GM12878 (cell line): ENCODE results near the gene CAMTA1. TPM values are rescaled to one million over a fixed set of nuclear protein-coding genes. Genes with fewer than 3 reads are reported as not detected.

Experiments
- ATAC-seq: fragments of 200-7000 bp; cut with Tn5 transposase; 3 replicates; pipeline ENCODE4 v1.9.1; 2020; ENCODE audit warnings: mild to moderate bottlenecking, moderate library complexity
- BruUV-seq: library from RNA; stranded (reverse); fragments of 400-500 nt; replicated peaks from 2 replicates; lab custom pipeline; 2021; lab: Mats Ljungman, UMichigan
- CTCF ChIA-PET: fragments of 300-600 bp; sonication (Branson Sonifier 250); formaldehyde crosslinking; extraction: SDS; loops from one replicate; lab custom pipeline; 2021; ENCODE audit warnings: inconsistent platforms; lab: Yijun Ruan, JAX
- POLR2A ChIA-PET: fragments of 350-600 bp; formaldehyde crosslinking; extraction: SDS; loops from one replicate; lab custom pipeline; 2021; ENCODE audit warnings: inconsistent platforms; lab: Charles Lee
- RAD21 ChIA-PET: fragments of 300-600 bp; sonication (Branson Sonifier 250); formaldehyde crosslinking; loops from one replicate; lab custom pipeline; 2023; ENCODE audit warnings: antibody characterized with exemption; ENCODE audit not compliant: unreplicated experiment; lab: Charles Lee
- SMC1A ChIA-PET: fragments of 300-600 bp; sonication (Branson Sonifier 250); formaldehyde crosslinking; loops from one replicate; lab custom pipeline; 2023; ENCODE audit not compliant: unreplicated experiment, uncharacterized antibody; lab: Charles Lee
- DNase-seq: peaks from one replicate; pipeline ENCODE4 v3.0.0-alpha.2; 2011; ENCODE audit warnings: low read depth, low spot score
- FAIRE-seq: peaks from 3 replicates; lab custom pipeline; 2011; peaks lifted over from hg19 to GRCh38; lab: Jason Lieb, UNC
- H2AFZ ChIP-seq: 2 replicates; pipeline ENCODE4 v1.6.0; 2011; ENCODE audit warnings: low read depth, low read length, control low read depth; ENCODE audit not compliant: control insufficient read depth
- H3K27ac ChIP-seq: 2 replicates; pipeline ENCODE4 v1.5.1; 2011; ENCODE audit warnings: control low read depth; ENCODE audit not compliant: control insufficient read depth, insufficient read depth
- H3K27me3 ChIP-seq, 2 experiments: replicated peaks in 1 of 2; 2 replicates each; pipeline versions ENCODE4 v1.6.0 to v1.6.1; 2011; ENCODE audit warnings: low read length in 1 of 2; ENCODE audit not compliant: control insufficient read depth in 2 of 2, insufficient read depth in 2 of 2
- H3K36me3 ChIP-seq, 2 experiments: 2 replicates each; pipeline ENCODE4 v1.5.1; 2011; ENCODE audit warnings: low read length in 1 of 2; ENCODE audit not compliant: control insufficient read depth in 2 of 2, insufficient read depth in 2 of 2
- H3K4me1 ChIP-seq: 2 replicates; pipeline ENCODE4 v1.6.1; 2011; ENCODE audit warnings: mild to moderate bottlenecking, low read length, moderate library complexity, mixed read lengths; ENCODE audit not compliant: control insufficient read depth, insufficient read depth
- H3K4me2 ChIP-seq: 2 replicates; pipeline ENCODE4 v1.6.0; 2011; ENCODE audit warnings: control low read depth; ENCODE audit not compliant: control insufficient read depth, insufficient read depth
- H3K4me3 ChIP-seq: fragments of 200-600 bp; sonication (generic); 2 replicates; pipeline ENCODE4 v1.5.1; 2016
- H3K79me2 ChIP-seq: 2 replicates; pipeline ENCODE4 v1.6.0; 2011; ENCODE audit warnings: low read length; ENCODE audit not compliant: control insufficient read depth, insufficient read depth
- H3K9ac ChIP-seq: 2 replicates; pipeline ENCODE4 v1.8.0; 2011; ENCODE audit warnings: low read length, control low read depth, mixed read lengths; ENCODE audit not compliant: control insufficient read depth, insufficient read depth
- H3K9me3 ChIP-seq: replicated peaks from 3 replicates; pipeline ENCODE4 v1.5.1; 2011; ENCODE audit warnings: mild to moderate bottlenecking, low read length; ENCODE audit not compliant: control insufficient read depth, insufficient read depth
- H4K20me1 ChIP-seq: 2 replicates; pipeline ENCODE4 v1.6.0; 2011; ENCODE audit not compliant: control insufficient read depth, insufficient read depth
- BRCA1 ChIP-seq: IDR thresholded peaks from 2 replicates; pipeline ENCODE4 v1.6.1; 2011; ENCODE audit warnings: low read depth, low read length, improper control_type of control experiment
- CEBPZ ChIP-seq: fragments of 150-350 bp; IDR thresholded peaks from 2 replicates; pipeline ENCODE4 v1.6.1; 2016; ENCODE audit warnings: low read depth, low read length
- CHD2 ChIP-seq: IDR thresholded peaks from 2 replicates; pipeline ENCODE4 v1.6.1; 2011; ENCODE audit warnings: low read depth, low read length, improper control_type of control experiment, borderline replicate concordance
- ESRRA ChIP-seq: IDR thresholded peaks from 2 replicates; pipeline ENCODE4 v1.6.1; 2012; ENCODE audit warnings: mild to moderate bottlenecking, low read length, improper control_type of control experiment
- HSF1 ChIP-seq: fragments of 150-350 bp; IDR thresholded peaks from 2 replicates; pipeline ENCODE4 v1.6.1; 2014; ENCODE audit warnings: mild to moderate bottlenecking, low read depth, low read length
- JUND ChIP-seq: IDR thresholded peaks from 2 replicates; pipeline ENCODE4 v1.6.1; 2012; ENCODE audit warnings: low read depth, mild to moderate bottlenecking, low read length, improper control_type of control experiment, moderate library complexity
- KDM1A ChIP-seq: fragments of 200-600 bp; sonication (generic); IDR thresholded peaks from 2 replicates; pipeline ENCODE4 v1.6.1; 2016; ENCODE audit warnings: borderline replicate concordance
- MTA2 ChIP-seq: fragments of 450-650 bp; IDR thresholded peaks from 2 replicates; pipeline ENCODE4 v1.6.1; 2016; ENCODE audit warnings: low read depth, mild to moderate bottlenecking, moderate library complexity
- NFIC ChIP-seq: IDR thresholded peaks from 2 replicates; pipeline ENCODE4 v1.6.1; 2012; ENCODE audit warnings: low read depth, mild to moderate bottlenecking, inconsistent platforms, low read length, moderate library complexity
- NFXL1 ChIP-seq: fragments of 450-650 bp; IDR thresholded peaks from 2 replicates; pipeline ENCODE4 v1.6.1; 2017; ENCODE audit warnings: antibody characterized with exemption, mild to moderate bottlenecking, borderline replicate concordance
- NFYA ChIP-seq: IDR thresholded peaks from 2 replicates; pipeline ENCODE4 v1.6.1; 2011; ENCODE audit warnings: low read depth, mild to moderate bottlenecking, low read length, improper control_type of control experiment, borderline replicate concordance
- SIN3A ChIP-seq: IDR thresholded peaks from 2 replicates; pipeline ENCODE4 v1.6.1; 2012; ENCODE audit warnings: low read depth, low read length, improper control_type of control experiment
- SP1 ChIP-seq: IDR thresholded peaks from one replicate; pipeline ENCODE4 v1.6.1; 2011; ENCODE audit warnings: low read depth, low read length
- YBX1 ChIP-seq: fragments of 450-650 bp; IDR thresholded peaks from 2 replicates; pipeline ENCODE4 v1.6.1; 2016; ENCODE audit warnings: antibody characterized with exemption
- ZBTB33 ChIP-seq: fragments of 450-650 bp; IDR thresholded peaks from 2 replicates; pipeline ENCODE4 v1.6.1; 2017; ENCODE audit warnings: mild to moderate bottlenecking
- ZNF207 ChIP-seq: fragments of 450-650 bp; IDR thresholded peaks from 2 replicates; pipeline ENCODE4 v1.6.1; 2014; ENCODE audit warnings: antibody characterized with exemption, mild to moderate bottlenecking, borderline replicate concordance
- WGBS: methylation state at CpG from one replicate; pipeline ENCODE4 v1.1.6; 2016; ENCODE audit warnings: low lambda C conversion rate; ENCODE audit not compliant: insufficient replicate concordance, insufficient coverage; ENCODE audit errors: missing lambda C conversion rate; 5-methylcytosine and 5-hydroxymethylcytosine counted together
- in situ Hi-C: fragments of 300-500 bp; cut with MboI; formaldehyde crosslinking; loops from 9 replicates; pipeline ENCODE4 v1.14.3; 2018; ENCODE audit warnings: mixed read lengths
- intact Hi-C: fragments of 100-400 bp; cut with micrococcal nuclease; formaldehyde crosslinking; loops from one replicate; pipeline ENCODE4 v1.14.2; 2022; ENCODE audit not compliant: unreplicated experiment
- polyA plus RNA-seq, 11 experiments: library from polyadenylated mRNA; depleted of rRNA in 4 of 11; unstranded in 6 of 11; stranded (reverse) in 5 of 11; fragments of >200 nt; fragmentation: Nextera tagmentation in 4 of 11; fragmentation: Illumina TruSeq in 1 of 11; extraction: Ambion mirVana in 4 of 11; extraction: Trizol in 1 of 11; gene quantifications; 1 replicate in 1 of 11; 2 replicates in 10 of 11; pipeline versions ENCODE4 v1.2.1 to v1.2.3, GENCODE V29; 2011 to 2016; ENCODE audit warnings: inconsistent platforms in 2 of 11, missing spikeins in 2 of 11, low read depth in 1 of 11
- total RNA-seq, 4 experiments: library from RNA; depleted of rRNA in 3 of 4; stranded (reverse); fragments of >200 nt in 3 of 4; fragmentation: Illumina TruSeq in 1 of 4; extraction: Trizol in 1 of 4; gene quantifications; 2 replicates each; pipeline versions ENCODE4 v1.2.1 to v1.2.3, GENCODE V29; 2013 to 2021

The CAMTA1 gene
- total and polyA plus RNA-seq, 10 of the 15 experiments (the other 5 are each of a cell fraction or from before 2014, with no cell fraction given), result 37.7 to 148 (median 76.4) TPM

- intact Hi-C loops, result no loop called here
- H3K9ac ChIP-seq, result no peak overlapping the region
- in situ Hi-C loops, result no loop called here
- ATAC-seq (no peak), DNase-seq (no peak), FAIRE-seq (no peak)
- H3K36me3 ChIP-seq, result no peaks in the 10 kb centered on the region
- H3K79me2 ChIP-seq, result no peaks in the 10 kb centered on the region
- no peaks in the 10 kb centered on the region for H4K20me1 ChIP-seq
- no TSS peak for BruUV-seq
- RAD21 ChIA-PET, result no interaction called here
- SMC1A ChIA-PET, result no interaction called here
- no peak overlapping the region for H2AFZ ChIP-seq
- no peaks in the 10 kb centered on the region for H3K9me3 ChIP-seq
- no peak overlapping the region for H3K4me3 ChIP-seq
- POLR2A ChIA-PET, result no interaction called here
- H3K4me1 ChIP-seq, result no peaks in the 10 kb centered on the region
- no peak overlapping the region for H3K27ac ChIP-seq
- no peak for TF ChIP-seq NFIC
- no peak for TF ChIP-seq JUND
- TF ChIP-seq CEBPZ, result no peak
- TF ChIP-seq HSF1, result no peak
- TF ChIP-seq NFYA, result no peak
- no peak for TF ChIP-seq CHD2
- no peak for TF ChIP-seq YBX1
- TF ChIP-seq SP1, result no peak
- TF ChIP-seq NFXL1, result no peak
- TF ChIP-seq MTA2, result no peak
- TF ChIP-seq ESRRA, result no peak
- TF ChIP-seq ZNF207, result no peak
- TF ChIP-seq SIN3A, result no peak
- TF ChIP-seq BRCA1, result no peak
- TF ChIP-seq ZBTB33, result no peak
- TF ChIP-seq KDM1A, result no peak
- CTCF ChIA-PET, result no interaction called here
- WGBS, result 39% methylated on average over 10 of the region's 10 CpGs
- H3K4me2 ChIP-seq, result no peak overlapping the region
- no peaks in the 10 kb centered on the region for H3K27me3 ChIP-seq
Observed at GRCh38 chr1:7334475-7335035, 549.3 kb downstream of the CAMTA1 start.
